GM21515 (cell line): ENCODE measurements around the gene ZNF76.
"Not testable (repeated sequence)": the region's sequence is repeated elsewhere in the genome, so short reads cannot be mapped to it uniquely, and the experiment has no call there.

Experiments
- ATAC-seq: cut with Tn5 transposase; IDR thresholded peaks from one replicate; pipeline ENCODE4 v1.9.1; 2021; ENCODE audit not compliant: unreplicated experiment

ZNF76 gene

DNA sequence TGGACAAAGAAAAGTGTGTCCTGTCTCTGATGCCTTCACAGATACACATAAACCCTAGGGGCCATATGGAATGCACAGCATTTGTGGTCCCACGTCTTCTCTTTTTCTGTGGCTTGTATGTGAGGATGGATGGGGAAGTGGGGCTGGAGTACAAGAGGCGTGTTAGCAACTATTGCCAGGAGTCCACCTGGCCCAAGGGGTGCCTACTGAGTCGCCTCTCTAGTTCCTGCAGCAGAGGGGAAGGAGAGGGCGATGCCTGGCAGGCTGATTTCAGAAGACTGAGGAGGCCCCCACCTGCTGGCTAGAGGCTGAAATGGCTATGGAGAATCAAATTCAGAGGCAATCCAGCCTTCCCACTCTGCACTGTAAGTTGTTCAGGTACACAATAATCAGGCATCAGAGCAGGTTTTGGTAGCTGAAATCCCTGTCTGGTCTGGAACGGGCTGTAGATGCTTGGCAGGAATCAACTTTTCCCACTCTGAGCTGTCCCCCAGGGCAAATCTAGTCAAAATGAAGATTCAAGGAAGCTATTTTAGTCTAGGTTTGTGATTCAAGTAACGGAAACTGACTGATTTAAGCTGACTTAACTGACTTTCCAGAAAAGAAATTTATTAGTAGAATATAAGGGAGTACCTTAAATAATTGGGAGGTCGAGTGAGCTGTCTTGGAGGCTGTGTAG is 68.0 kb downstream of the ZNF76 start:
- no peak for ATAC-seq

DNA sequence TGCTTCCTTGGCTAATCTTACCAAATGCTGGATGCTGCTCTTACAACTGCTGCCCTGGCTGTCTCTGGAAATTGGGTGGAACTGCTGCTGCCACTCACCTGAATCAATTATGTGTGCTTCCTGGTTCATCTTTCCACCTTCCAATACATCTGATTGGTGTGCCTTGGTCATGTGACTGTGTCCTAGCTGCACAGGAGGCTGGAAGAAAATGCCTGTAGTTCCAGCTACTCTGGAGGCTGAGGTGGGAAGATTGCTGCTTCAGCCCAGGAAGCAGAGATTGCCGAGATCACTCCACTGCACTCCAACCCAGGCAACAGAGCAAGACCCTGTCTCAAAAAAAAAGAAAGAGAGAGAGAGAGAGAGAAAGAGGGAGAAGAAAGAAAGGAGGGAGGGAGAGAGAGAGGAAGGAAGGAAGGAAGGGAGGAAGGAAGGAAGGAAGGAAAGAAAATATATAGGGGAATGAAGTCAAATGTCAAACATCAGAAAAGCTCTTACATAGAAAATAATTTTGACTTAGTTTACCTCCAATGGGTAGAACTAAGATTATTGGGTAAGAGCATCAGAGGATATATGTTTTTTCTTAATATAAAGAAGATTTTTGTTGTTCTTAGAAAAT is 68.7 kb downstream of the ZNF76 start:
- no peak for ATAC-seq

DNA sequence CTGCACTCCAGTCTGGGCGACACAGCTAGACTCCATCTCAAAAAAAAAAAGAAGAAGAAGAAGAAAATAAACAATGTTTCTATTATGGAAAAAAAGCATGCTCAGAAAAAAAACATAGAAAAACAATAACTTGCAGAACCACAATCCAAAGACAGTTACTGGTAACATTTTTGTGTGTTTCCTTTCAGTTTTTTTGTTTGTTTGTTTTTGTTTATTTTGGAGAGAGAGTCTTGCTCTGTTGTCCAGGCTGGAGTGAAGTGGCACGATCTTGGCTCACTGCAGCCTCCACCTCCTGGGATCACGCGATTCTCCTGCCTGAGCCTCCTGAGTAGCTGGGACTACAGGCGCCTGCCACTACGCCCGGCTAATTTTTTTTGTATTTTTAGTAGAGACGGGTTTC is 69.4 kb downstream of the ZNF76 start:
- ATAC-seq, result not testable (repeated sequence)

DNA sequence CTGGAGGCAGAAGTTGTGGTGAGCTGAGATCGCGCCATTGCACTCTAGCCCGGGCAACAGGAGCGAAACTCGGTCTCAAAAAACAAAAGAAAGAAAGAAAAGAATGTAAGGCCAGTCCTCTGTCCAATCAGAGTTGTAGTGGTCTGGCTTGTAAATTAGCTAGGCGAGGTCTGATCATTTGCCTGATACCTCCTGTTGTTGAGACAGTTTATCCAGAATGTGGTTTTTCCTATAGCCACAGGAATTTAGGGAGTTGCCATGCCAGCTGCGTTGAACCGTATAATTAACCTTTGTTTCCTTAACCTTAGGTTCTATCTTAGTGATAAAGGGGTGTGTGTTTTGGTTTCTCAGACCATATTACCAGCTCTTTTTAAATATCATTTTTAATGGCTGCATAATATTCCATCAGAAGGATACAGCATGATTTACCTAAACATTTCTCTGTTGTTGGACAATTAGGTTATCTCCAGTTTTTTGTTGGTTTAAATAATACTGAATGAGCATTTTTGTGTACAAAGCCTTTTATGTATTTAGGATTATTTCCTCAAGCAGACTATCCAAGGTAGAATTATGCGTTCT is 71.1 kb downstream of the ZNF76 start:
- no peak for ATAC-seq

DNA sequence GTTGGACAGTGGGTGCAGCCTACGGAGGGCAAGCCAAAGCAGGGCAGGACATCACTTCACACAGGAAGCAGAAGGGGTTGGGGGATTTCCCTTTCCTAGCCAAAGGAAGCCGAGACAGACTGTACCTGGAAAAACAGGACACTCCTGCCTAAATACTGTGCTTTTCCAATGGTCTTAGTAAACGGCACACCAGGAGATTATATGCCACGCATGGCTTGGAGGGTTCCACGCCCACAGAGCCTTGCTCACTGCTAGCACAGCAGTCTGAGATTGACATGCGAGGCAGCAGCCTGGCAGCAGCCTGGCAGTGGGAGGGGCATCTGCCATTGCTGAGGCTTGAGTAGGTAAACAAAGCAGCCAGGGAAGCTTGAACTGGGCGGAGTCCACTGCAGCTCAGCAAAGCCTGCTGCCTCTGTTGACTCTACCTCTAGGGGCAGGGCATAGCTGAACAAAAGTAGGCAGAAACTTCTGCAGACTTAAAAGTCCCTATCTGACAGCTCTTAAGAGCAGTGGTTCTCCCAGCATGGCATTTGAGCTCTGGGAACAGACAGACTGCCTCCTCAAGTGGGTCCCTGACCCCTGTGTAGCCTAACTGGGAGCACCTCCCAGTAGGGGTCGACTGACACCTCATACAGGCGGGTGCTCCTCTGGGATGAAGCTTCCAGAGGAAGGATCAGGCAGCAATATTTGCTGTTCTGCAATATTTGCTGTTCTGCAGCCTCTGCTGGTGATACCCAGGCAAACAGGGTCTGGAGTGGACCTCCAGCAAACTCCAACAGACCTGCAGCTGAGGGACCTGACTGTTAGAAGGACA is 72.7 kb downstream of the ZNF76 start:
- not testable (repeated sequence) for ATAC-seq

DNA sequence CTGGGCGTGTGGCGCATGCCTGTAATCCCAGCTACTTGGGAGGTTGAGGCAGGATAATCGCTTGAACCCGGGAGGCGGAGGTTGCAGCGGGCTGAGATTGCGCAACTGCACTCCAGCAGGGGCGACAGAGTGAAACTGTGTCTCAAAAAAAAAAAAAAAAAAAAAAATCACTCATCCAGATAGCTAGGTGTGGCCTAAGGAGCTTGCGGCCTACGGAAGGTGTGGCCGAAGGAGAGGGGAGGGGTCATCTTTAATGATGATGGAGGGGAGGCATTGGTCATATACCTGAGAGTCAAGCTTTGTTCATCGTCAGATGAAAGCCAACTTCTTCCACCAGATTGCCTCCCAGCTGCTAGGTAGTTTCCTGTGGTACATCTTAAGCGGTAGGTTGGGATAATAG is 82.0 kb downstream of the ZNF76 start:
- ATAC-seq, result no peak

DNA sequence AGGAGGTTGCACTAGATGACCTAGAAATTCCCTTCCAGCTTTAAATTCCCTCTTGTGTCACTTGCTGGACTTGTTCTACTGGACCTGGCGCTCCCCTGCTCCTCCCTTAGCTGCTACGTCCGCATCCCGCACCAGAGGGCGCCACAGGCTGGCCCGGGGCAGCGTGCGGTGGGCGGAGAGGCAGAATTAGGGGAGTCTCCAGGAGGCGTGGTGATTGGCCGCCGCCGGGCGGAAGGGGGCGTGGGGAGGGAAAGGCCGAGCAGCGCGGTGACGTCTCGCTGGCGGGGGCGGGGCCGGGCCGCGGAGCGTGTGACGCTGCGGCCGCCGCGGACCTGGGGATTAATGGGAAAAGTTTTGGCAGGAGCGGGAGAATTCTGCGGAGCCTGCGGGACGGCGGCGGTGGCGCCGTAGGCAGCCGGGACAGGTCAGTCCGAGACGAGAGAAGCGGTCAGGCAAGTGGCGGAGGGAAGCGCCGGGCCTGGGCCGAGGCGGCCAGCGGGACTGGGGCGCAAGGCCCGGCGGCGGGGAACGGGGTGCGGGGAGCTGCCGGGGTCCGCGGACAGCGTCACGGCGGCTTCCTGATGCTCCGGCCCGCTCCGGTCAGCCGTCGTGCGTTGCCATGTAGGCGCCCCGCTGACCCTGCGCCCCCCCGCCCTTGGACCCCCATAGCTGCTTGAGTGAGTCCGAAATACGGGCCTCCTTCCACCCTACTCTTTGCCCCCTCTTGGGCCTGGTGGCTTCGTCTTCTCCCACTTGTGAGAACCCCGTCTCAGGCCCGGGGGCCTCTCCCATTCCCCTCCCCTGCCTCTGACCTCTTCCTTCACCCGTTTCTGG is 82.9 kb downstream of the ZNF76 start, which contains the start of gene PPARD:
TSS of gene PPARD (plus strand) at position 301 of the 834 bp plus-strand sequence. CDS start 68,530 bp downstream, outside the sequence.
- ATAC-seq, result peak; percentile 95

DNA sequence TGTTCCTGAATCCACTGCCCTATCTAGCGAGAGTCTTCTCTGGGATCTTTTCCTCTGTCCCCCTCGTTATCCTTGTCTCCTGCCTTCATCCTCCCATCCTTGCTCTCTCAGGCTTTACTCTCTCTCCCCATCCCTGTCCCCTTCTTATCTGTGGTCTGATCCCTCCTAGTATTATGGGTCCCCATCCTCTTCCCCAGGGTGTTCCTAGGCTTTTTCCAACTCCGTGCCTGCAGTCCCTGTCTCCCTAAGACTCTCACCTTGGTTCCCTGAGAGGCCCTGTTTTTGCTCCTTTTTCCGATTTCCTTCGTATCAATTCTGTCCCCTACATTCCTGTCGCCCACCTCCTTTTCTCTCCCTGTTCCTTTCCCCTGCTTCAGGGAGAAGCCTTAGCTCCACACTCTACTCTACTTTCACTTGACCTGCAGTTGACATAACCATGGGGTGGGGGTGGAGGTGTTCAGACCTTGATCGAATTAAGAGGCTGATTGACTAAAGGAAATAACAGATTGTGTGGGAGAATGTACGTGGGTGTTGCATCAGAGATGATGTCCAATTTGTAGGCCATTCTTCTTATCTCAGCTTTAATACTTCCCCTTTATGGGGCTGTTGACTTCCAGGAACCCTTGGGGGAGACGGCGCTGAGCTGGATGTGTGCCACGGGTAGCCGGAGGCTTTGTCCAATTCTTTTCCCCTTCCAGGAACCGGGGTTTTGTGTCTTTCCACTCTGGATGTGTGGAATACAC is 83.7 kb downstream of the ZNF76 start:
- no peak for ATAC-seq

DNA sequence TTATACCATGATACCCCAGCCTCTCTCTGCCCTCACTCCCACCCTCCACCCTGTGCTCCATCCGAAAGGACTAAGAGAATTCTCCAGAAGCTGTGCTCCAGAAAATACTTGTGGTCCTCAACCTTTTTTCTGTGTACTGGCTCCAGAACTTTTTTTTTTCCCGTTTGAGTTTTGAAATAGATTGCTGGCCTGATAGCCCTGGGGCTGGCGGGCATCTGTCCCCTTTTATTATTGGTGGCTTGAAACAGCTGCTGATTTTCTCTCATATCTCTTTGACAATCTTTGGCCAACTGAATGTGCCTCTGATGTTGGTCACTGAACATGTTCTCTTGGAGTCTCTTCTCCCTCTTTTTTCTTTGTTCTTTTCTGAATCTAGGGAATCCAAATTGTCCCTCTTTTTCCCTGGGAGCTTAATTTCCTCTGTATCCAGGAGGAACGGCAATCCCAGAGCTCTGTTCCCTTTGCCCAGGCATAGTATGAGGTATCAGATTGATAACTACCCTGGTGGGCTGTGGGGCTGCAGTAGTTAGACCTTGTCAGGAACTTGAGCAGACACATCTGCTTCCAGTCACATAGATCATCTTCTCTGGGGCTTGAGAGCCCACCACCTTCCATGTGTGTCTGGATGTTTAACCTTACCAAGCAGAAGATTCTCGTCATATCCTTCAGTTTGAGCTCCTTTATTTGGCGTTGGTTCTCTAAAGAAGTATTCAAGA is 84.5 kb downstream of the ZNF76 start:
- ATAC-seq, result no peak
